GM10847 (cell line): ENCODE results near the gene WDR90.

Experiments used
- POLR2A ChIP-seq: IDR thresholded peaks from 2 replicates; pipeline ENCODE4 v1.6.1; 2011; ENCODE audit not compliant: insufficient read length; ENCODE audit errors: extremely low read depth

Gene WDR90

GRCh38 chr16:659618-660017 is 10.5 kb downstream of the WDR90 start:
- TF ChIP-seq POLR2A: no peak

GRCh38 chr16:660132-660458 is 10.9 kb downstream of the WDR90 start:
- TF ChIP-seq POLR2A: no peak

- no peak for TF ChIP-seq POLR2A
Observed at GRCh38 chr16:660459-661183, 11.5 kb downstream of the WDR90 start.

- TF ChIP-seq POLR2A: no peak
Observed at GRCh38 chr16:661184-661821, 12.1 kb downstream of the WDR90 start.

GRCh38 chr16:662095-662494 is 12.9 kb downstream of the WDR90 start:
- no peak for TF ChIP-seq POLR2A

GRCh38 chr16:662597-662996 is 13.4 kb downstream of the WDR90 start:
- TF ChIP-seq POLR2A: no peak

- TF ChIP-seq POLR2A: no peak
Observed at GRCh38 chr16:666572-666971, 17.4 kb downstream of the WDR90 start.

- no peak for TF ChIP-seq POLR2A
Observed at GRCh38 chr16:667113-667779, 18.1 kb downstream of the WDR90 start.

GRCh38 chr16:667780-668518 is 18.8 kb downstream of the WDR90 start, which contains the start of gene RHOT2:
Gene RHOT2, plus strand, starts transcription at chr16:668132. Its CDS starts 68 bp downstream, at chr16:668200.
- peak; percentile 91 for TF ChIP-seq POLR2A

- no peak for TF ChIP-seq POLR2A
Observed at GRCh38 chr16:668519-669171, 19.5 kb downstream of the WDR90 start.

- TF ChIP-seq POLR2A: no peak
Observed at GRCh38 chr16:669666-670065, 20.5 kb downstream of the WDR90 start.

- no peak for TF ChIP-seq POLR2A
Observed at GRCh38 chr16:670485-671352, 21.6 kb downstream of the WDR90 start.

- TF ChIP-seq POLR2A: no peak
Observed at GRCh38 chr16:671353-672131, 22.4 kb downstream of the WDR90 start.
